NCI-H2196 (cell line): ENCODE results near the gene PTPRN2.

Source experiments
- DNase-seq: peaks from one replicate; lab custom pipeline; 2025; ENCODE audit not compliant: unreplicated experiment; lab: John Stamatoyannopoulos, UW

Gene PTPRN2

DNA sequence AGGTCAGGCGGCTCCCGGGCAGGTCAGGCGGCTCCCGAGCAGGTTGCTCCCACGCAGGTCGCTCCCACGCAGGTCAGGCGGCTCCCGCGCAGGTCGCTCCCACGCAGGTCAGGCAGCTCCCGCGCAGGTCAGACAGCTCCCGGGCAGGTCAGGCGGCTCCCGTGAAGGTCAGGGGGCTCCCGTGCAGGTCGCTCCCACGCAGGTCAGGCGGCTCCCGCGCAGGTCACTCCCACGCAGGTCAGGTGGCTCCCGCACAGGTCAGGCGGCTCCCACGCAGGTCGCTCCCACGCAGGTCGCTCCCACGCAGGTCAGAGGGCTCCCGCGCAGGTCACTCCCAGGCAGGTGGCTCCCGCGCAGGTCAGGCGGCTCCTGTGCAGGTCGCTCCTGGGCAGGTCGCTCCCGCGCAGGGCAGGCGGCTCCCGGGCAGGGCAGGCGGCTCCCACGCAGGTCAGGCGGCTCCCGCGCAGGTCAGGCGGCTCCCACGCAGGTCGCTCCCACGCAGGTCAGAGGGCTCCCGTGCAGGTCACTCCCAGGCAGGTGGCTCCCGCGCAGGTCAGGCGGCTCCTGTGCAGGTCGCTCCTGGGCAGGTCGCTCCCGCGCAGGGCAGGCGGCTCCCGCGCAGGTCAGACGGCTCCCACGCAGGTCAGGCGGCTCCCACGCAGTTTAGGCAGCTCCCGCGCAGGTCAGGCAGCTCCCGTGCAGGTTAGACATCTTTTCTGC, 30.7 kb downstream of the PTPRN2 start:
- no peak for DNase-seq

DNA sequence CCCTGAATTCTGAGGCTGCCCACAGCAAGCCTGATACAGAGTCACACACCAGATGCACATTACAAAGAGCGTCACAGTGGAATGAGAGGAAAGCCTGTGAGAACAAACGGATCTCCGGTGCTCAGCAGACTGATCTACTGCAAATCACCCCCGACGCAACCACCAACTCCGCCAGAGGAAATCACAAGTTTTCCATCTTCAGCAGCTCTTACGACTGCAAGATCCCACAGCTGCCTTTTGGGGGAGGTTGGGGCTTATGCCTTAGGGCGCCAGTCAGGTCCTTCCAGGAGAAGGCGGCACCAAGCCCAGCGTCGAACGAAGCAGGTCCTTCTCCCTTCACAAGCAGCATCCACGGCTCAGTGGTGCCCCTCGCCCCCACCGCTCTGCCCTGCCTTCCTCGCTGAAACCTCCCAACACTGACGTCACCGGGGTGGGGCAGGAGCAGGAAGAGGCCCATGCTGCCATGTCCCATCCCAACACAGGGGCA, 32.5 kb downstream of the PTPRN2 start:
- DNase-seq: no peak

DNA sequence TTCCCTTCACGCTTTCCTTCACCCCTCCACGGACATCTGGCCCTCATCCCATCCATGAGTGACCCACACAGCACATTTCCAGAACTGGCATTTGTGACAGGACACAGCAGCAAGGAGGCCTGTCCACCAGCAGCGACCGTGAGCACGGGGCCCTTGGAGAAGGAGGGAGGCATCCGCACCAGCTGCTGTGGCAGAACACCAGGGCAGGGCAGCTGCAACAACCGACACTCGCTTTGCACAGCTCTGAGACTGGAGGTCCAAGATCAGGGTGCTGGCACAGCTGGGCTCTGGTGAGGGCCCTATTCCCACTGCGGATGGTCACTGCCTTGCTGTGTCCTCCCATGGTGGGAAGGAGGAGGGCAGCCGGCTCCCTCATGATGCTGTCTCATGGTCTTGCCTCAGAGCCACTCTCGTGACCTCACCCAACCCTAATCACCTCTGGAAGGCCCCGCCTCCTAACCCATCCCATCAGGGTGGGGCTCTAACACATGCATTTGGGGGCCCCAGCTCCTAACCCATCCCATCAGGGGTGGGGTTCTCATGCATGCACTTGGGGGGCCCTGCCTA, 36.7 kb downstream of the PTPRN2 start:
- DNase-seq: no peak

DNA sequence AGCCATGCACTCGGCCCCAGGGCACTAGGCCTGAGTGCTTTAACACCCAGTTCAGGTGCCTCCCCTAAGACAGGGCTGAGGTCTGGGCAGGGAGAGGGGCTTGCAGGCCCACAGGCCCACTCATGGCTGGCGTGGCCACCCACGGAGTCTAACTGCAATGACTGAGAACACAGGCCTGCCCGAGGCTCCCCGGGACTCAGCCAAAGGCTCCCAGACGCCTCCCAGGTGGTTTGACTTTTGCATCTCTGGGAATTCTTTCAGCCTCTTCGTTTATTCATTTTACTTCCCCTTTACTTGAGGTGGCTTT, 37.3 kb downstream of the PTPRN2 start:
- DNase-seq: no peak

DNA sequence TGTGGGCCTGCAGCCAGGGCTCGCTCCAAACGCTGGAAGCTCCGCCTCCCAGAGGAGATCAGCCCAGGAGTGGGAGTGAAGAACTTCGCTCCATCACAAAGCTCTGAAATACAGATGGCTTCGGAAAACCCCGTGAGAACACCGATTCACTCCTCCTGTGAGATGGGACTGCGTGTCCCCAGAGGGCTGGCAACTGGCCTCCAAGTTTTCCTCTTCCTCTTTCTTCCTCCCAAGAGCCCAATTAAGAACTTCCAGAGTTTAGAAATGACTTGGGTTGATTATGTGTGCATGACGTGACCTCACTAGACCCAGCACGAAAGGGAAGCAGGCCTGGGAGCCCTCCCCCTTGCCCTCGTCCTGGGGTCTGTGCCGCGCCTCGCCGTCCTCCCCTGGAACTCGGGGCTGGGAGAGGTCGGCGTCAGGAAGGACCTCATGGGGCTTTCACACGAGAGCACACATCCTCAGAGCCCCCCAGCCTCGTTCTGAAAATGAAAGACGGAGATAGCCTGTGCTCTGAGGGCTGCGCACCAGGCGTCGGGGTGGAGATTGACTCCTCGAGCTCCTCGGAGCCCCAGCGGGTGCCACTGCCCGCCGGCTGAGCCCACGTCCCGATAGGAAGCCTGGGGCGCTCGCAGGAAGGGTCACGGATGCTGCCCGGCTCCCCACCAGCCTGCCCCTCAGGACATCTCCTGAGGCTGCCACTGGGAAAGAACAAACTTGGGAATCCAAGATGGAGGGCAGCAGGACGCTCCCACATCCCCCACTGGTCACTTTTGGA, 37.8 kb downstream of the PTPRN2 start:
- peak; percentile 42 for DNase-seq

DNA sequence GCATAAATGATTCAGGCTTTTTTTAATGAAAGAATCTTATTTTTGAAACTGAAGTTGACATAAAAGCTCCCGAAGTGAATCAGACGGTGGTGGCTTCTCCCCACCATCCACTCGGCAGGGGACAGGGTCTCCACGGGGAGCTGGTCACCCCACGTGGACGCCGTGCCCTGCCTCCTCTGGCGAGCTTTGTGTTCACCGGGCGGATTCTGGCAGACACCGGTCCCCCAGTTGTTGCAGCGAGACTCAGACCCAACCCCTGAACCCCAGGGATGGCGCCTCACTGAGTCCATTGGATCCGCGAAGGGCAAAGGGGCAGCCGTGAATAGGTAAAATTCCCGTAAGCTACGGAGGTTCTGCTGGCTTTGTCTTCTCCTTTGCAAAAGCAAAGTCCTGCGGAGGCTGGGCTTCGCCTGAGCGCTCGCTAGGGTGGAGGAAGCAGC, 38.4 kb downstream of the PTPRN2 start:
- no peak for DNase-seq

DNA sequence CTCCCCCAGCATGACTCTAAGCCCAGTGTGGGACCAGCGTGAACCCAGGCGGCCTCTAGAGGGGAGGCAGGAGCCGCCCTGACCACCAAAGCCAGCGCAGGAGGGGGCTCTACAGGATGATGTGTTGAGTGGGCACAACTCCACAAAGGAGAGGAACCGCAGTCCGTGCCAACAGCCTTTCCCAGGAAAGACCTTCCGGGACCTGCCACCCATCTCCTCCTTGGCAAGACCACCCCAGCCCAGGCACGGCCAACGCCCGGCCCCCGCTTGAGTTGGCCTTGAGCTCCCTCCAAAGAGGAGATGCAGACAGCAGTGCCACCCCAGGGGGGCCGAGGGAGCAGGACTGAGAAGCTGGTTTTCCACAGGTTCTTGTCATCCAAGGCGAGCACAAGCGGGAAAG, 38.9 kb downstream of the PTPRN2 start:
- DNase-seq: no peak

DNA sequence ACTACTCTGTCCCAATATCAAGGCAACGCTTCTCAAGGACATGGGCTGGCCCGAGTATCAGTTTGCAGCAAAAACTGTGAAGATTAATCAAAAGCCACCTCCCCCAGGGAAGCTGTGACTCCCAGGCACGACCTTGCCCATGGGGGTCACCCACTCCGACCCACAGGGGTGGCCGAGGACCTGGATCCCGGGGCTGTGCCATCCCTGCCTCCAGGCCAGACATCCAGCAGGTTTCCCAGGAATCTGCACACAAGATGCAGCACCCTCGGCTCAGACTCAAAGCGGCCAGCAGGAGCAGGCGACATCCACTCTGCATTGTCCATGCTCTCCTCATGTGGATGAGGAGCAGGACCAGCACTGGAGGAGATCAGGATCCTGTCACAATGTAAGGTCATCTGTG, 39.8 kb downstream of the PTPRN2 start:
- DNase-seq: no peak

DNA sequence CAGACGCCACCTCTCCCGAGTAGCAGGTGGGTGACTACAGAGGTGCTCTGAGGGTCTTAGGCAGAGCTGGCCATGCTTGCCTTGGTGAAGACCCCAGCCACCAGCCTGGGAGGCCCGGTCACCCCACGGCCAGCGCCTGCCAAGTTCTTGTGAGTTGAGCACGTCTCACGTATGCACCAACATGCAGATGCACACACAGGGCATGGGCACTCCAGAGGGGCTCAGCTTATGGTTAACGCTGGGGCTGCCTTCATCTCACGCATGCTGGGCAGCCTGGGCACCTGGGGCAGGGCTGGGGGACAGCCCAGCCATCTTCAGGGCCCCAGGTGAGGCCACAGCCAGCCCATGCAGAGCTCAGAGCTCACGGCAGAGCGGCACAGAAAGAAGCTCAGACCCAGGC, 41.0 kb downstream of the PTPRN2 start:
- DNase-seq: no peak

DNA sequence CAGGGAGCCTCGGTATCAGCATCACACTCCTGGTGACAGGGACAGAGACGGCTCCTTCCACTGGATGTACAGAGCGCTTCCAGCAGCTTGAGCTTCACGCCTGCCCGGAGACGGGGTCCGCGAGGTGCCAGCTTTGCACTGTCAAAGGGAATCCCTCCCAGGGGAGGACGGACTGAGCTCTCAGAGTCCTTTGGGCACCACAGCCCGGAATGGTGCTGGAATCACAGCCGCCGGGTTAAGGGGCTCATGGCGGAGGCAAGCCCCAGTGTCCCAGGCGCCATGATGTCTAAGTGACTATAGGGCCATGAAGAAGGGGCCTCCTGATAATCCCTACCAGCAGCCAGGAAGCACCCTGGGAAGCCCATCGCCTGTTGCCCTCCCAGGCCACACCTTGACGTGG, 41.4 kb downstream of the PTPRN2 start:
- no peak for DNase-seq

DNA sequence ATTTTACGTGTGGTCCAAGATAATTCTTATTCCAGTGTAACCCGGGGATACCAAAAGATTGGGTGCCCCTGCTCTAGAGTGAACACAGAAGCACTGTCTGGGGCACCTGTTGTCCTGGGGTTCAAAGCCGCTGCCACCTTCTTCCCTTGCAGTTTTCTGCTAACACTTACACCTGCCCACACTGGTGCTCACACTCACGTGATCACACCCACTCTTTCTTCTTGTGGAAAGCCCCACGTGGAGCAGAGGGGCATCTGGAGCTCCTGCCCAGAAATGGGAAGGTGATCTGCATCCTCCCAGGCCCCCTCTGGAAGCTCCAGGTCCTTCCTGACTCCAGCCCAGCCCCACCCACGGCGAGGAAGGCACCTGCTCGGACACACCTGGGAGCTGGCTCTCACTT, 42.9 kb downstream of the PTPRN2 start:
- DNase-seq: no peak

DNA sequence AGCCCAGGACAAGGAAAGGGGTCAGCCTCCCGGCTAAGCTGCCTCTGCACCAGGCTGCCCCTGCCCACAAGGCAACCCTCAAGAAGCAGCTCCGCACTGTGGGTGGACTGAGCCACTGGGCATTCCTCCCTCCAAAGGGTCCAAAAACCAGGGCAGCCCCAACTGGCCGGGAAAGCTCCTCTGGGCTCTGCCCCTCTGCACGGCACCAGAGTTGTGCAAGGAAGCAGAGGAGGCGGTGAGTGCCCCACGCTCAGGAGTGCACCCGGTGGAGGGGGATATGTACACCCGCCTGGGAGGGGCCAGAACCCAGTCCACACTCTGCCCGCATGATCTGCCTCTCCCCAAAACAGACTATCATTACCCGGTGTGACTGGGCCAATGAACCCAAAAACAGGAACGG, 43.8 kb downstream of the PTPRN2 start:
- no peak for DNase-seq

DNA sequence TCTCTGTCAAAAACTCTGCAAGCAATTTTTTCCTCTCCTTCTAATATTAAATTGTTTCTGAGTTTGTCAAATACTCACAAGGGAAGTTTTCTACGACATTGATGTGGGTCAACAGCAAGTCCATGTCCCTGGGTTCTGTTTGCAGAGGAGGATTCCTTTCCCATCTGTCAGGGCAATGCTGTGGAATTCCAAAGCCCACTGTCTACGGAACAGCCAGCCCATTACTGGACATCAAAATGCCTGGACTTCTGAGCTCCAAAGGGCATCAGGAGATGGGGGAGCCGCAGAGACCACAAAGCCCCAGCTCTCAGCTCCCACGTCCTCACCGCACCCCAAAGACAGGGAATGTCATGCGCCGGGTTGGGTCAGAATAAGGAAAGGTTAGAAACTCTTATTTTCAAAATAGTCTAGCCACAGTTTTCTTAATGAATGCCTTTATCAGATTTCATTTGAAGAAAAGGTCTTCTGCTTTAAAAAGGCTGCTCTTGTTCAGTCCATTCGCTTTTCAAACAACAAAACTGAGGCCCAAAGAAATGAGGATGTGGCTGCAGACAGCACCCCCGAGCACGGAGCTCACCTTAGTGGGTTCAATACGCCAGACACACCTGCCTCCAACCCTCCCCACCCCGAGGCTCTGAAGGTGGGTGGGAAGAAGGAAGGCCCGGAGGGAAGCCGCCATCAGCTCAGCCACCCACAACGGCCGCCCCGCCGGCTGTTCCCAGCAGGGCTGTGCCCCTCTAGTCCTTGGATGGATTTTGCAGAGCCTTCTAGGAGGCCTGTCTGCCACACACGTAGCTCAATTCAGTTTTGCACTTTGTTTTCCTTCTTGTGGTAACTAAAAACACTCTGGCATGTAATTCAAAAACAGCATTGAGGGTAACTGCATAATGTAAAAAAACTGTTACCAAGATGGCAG, 44.7 kb downstream of the PTPRN2 start:
- DNase-seq: no peak

DNA sequence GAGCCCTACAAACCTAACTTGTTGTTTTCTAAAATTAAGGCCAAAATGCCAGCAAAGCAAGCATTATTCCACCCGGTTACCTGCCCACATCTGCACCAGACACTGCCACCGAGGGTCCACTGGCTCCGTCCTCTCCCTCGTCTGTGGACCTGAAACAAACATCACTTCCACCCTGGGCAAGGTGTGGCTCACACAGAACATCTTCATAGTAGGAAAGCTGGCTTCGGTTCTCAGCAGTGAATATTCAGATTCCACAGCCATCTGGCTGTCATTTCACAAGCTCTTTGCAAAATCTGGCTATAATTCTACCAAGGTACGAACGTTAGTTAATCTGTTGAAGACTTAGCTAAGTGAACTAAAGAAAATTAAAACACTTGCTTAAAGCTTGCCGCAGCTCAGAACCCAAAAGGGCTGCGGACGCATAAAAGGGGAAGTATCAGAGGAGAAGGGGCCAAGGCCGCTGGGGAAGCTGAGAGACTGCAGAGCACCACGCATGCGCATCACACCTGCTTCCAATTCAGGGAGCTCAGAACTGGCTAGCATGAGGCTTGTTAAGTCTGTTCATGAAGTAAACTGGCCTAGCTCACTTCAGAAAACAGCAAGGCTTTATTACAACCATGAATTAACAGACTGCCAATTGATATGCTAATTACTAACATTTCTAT, 46.1 kb downstream of the PTPRN2 start:
- DNase-seq: no peak

DNA sequence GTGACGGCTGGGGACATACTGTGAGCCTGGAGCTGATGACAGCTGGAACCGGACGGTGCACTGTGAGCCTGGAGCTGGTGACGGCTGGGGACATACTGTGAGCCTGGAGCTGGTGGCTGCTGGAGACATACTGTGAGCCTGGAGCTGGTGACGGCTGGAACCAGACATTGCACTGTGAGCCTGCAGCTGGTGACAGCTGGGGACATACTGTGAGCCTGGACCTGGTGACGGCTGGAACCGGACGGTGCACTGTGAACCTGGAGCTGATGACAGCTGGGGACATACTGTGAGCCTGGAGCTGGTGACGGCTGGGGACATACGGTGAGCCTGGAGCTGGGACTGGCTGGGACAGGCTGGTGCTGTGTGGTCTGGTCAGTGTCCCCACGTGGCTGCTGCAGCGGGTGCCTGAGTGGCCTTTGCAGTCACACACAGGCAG, 47.9 kb downstream of the PTPRN2 start:
- no peak for DNase-seq

DNA sequence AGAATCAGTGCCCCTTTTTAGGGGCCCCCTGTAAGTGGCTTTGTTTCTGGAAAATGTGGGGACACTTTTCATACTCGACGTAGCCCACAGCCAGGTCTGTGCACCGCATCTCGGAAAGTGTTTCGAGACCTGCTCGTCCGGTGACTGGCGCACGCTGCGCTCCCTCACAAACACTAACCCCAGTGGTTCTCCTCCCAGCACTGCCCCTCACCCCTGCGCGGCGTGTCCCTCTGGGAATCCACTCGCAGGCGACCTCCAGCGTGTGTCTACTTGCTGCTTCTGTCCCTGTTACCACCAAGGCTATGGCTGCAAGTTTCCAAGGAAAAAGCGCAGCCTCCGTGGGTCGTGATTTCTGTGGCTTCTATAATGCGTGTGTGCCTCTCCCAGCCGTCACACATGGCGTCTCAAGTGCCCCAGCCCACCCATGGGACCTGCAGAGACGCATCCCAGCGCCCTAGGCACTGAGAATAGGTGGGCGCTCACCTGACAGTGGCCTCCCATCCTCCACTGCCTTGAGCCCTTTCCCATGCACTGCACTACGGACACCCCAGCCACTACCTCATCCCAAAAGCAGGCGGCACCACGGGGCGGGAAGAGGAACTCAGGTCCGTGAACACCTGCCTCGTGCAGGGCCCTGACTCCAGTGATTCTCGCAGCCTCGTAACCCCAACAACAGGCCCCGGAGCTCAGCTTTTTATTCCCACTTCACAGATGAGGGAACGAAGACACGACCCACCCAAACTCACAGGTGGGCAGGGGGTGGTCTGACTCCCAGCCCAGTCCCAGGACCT, 49.3 kb downstream of the PTPRN2 start:
- no peak for DNase-seq

DNA sequence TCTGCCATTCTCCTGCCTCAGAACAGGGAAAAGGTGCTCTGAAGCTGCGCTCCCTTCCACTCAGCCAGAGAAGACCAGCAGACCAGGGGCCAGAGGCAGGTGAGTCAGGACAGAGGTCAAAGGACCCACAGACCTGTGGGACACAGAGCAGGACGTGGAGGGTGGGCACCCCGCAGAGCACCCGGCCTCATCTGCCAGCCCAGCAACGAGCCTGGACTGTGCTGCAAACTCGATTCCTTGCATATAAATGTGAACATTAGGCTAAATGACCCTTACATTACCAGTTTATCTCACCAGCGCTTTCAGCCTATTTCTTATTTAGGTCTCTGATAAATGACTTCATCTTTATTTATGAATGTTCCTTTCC, 50.1 kb downstream of the PTPRN2 start:
- no peak for DNase-seq

DNA sequence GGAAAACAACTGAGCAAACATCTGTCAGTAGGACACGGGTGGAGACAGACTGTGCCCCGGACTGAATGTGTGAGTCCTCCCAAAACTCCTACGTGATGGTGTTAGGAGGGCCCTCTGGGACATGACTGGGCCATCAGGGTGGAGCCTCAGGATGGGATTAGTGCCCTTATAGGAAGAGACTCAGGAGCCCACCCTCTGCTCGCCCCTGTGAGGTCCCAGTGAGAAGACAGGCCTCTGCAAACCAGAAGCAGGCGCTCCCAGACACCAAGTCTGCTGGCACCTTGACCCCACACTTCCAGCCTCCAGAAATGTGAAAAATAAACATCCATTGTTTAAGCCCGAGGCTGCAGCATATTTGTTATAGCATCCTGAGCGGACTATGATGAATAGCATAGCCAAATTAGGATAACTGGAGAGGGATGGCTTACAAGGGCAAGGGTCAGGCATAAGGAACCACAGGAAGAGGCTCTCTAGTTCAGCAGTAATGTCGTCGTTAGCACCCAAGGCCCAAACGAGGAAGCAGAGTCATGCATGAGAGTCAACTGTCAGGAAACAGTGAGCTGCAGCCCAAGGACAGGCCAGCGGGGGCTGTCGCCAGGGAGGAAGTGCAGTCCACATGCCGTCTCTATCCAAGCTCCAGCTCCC, 50.6 kb downstream of the PTPRN2 start:
- DNase-seq: no peak

DNA sequence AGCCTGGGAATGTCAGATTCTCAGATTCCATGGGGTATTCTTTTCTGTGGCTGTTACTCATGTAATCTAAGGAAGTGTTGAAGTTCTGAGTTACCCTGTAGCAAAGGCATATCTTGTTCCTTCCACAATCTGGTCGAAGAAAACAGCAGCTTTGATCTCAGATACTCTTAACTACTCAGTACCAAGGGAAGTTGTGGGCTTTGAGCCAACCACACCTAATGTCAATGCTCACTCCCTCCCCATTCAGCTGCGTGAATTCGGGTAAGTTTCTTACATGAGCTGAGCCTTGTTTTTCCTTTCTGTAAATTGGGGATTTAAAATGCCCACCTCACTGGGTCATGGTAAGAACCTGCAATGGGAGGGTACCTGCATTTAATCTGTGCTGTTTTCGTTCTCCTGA, 52.5 kb downstream of the PTPRN2 start:
- DNase-seq: no peak

DNA sequence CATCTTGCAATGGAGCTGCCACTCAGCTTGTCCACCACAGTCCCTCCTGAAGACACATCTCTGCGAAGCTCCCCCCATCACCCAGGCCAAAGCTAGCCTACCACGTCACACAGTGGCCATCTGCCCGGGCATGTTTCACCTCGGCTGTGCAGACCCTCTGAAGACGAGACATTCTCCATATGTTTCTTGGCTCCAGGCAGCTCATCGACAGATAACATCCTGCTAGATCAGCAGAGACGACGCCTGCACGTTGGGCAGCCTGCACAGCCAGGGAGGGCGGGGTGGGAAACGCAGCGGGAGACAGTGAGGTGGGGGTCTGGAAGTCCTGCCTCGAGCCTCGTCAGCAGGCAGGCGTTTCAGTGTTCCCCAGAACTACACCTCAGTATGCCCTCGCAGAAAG, 53.0 kb downstream of the PTPRN2 start:
- no peak for DNase-seq
